GM18520 (cell line): ENCODE results near the gene SLC25A25.

Experiments
- ATAC-seq: cut with Tn5 transposase; IDR thresholded peaks from one replicate; pipeline ENCODE4 v1.9.1; 2021; ENCODE audit not compliant: unreplicated experiment

The SLC25A25 gene

GRCh38 chr9:128143525-128144238, 75.7 kb downstream of the SLC25A25 start:
- no peak for ATAC-seq

GRCh38 chr9:128144239-128145181, 76.5 kb downstream of the SLC25A25 start:
- ATAC-seq: no peak

GRCh38 chr9:128145536-128145935, 77.5 kb downstream of the SLC25A25 start:
- no peak for ATAC-seq

GRCh38 chr9:128145951-128146351, 77.9 kb downstream of the SLC25A25 start:
- no peak for ATAC-seq

GRCh38 chr9:128146591-128147120, 78.6 kb downstream of the SLC25A25 start:
- ATAC-seq: no peak

GRCh38 chr9:128148509-128149000, 80.5 kb downstream of the SLC25A25 start:
- no peak for ATAC-seq

- ATAC-seq: no peak
These were observed 81.1 kb downstream of the SLC25A25 start, which contains the start of gene LCN2 for GRCh38 chr9:128149001-128149701. Gene LCN2 (plus strand): TSS chr9:128149453. CDS start chr9:128149526, 73 bp downstream.

GRCh38 chr9:128149951-128150593, 82.0 kb downstream of the SLC25A25 start:
- ATAC-seq: no peak

- no peak for ATAC-seq
These were observed 82.7 kb downstream of the SLC25A25 start for GRCh38 chr9:128150594-128151308.

- no peak for ATAC-seq
These were observed 83.5 kb downstream of the SLC25A25 start for GRCh38 chr9:128151309-128152132.

GRCh38 chr9:128152133-128153059, 84.4 kb downstream of the SLC25A25 start:
- ATAC-seq: no peak

- no peak for ATAC-seq
These were observed 85.3 kb downstream of the SLC25A25 start for GRCh38 chr9:128153060-128153946.

- ATAC-seq: no peak
These were observed 86.1 kb downstream of the SLC25A25 start for GRCh38 chr9:128153947-128154695.

- no peak for ATAC-seq
These were observed 87.9 kb downstream of the SLC25A25 start for GRCh38 chr9:128155736-128156500.
